HAP-1 (cell line): Measurements from ENCODE around the gene SLC18A2.
"Not testable (repeated sequence)": the region's sequence is repeated elsewhere in the genome, so short reads cannot be mapped to it uniquely, and the experiment has no call there.

Source experiments
- DNase-seq, 2 experiments: peaks; one replicate each; pipeline ENCODE4 v3.0.0-alpha.2; 2016 to 2020; ENCODE audit warnings: low spot score in 2 of 2
- H3K27me3 ChIP-seq: fragments of 250-450 bp; sonication (Bioruptor Pico); 2 replicates; pipeline ENCODE4 v1.5.1; 2020; ENCODE audit warnings: low read depth, mild to moderate bottlenecking, moderate library complexity
- H3K36me3 ChIP-seq: fragments of 250-450 bp; sonication (Bioruptor Pico); replicated peaks from 2 replicates; pipeline ENCODE4 v1.5.1; 2020; ENCODE audit warnings: mild to moderate bottlenecking
- H3K4me1 ChIP-seq: fragments of 250-450 bp; sonication (Bioruptor Pico); 2 replicates; pipeline ENCODE4 v1.5.1; 2020; ENCODE audit warnings: mild to moderate bottlenecking
- H3K4me3 ChIP-seq: fragments of 250-450 bp; sonication (Bioruptor Pico); 2 replicates; pipeline ENCODE4 v1.5.1; 2020; ENCODE audit warnings: mild to moderate bottlenecking, moderate library complexity
- H3K9me3 ChIP-seq: fragments of 250-450 bp; sonication (Bioruptor Pico); 2 replicates; pipeline ENCODE4 v1.5.1; 2020; ENCODE audit warnings: mild to moderate bottlenecking, moderate library complexity
- in situ Hi-C: fragments of 300-500 bp; cut with MboI; formaldehyde crosslinking; loops from 3 replicates; pipeline ENCODE4 v1.14.3; 2020; ENCODE audit warnings: low sequenced_read_pairs, inconsistent platforms, mixed read lengths

Gene SLC18A2

DNA sequence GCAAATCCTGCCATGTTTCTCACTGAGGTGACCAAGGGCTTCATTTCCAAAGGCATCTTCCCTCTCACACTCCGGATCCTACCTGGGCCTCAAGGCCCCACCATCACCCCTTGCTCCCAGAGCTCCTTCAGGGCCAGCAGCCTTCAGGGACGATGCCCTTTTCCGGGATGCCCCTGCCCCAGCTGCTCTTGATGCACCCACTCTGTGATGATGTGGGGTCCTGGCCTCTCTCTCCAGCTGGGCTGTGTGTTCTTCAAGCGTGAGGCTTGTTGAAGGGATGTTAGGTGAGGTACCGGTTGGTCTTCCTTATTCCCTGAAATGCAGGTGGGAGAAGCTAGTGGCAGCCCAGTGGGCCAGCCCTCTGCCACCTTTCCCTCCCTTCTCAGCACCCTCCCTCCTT lies 18.4 kb upstream of the SLC18A2 start:
- no peak for DNase-seq
- Histone ChIP-seq H3K4me3 (no peak overlapping the region), H3K9me3 (no peaks in the 10 kb centered on the region), H3K4me1 (no peaks in the 10 kb centered on the region), H3K27me3 (no peaks in the 10 kb centered on the region), H3K36me3 (no peaks in the 10 kb centered on the region)
- in situ Hi-C loops, result loop anchor here (10.0 to 25.0 kb wide), 2 partner anchors 212 to 1015 kb away; no protein-coding TSS in a partner anchor

DNA sequence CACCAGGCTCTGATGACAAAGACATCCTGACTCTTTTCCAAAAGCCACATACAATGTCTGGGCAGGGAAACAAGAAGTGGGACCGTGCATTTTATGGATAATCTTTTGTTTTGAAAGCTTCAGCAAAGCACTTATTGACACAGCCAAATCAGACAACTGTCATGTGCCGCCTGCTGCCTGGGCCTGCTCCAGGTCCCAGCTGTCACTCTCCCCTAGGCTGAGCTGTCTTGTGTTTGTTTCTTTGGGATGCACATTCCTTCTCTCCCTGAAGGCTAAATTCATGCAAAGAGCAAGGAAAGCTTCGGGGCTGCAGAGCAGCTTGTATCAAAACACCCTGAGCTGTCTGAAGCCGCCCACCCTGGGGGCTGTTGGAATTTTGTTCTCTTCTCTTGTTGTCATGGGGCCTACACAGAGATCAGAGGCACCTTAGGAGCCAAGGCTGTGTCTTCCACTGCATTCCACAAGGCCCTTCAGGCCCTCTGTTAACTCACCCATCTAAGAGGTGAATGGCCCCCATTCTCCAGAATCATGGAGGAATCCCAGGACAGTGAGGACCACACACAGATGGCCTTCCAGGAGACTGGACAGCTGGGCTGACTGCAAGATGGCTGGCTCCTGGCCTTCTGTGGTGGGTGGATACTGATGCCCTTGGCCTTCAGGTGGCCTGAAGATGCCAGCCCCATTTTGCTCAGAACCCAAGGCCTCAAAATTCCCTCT lies 17.8 kb upstream of the SLC18A2 start:
- Histone ChIP-seq H3K27me3 (no peaks in the 10 kb centered on the region), H3K4me3 (no peak overlapping the region), H3K36me3 (no peaks in the 10 kb centered on the region), H3K9me3 (no peaks in the 10 kb centered on the region), H3K4me1 (no peaks in the 10 kb centered on the region)
- in situ Hi-C loops, result loop anchor here (10.0 to 25.0 kb wide), 2 partner anchors 212 to 1014 kb away; no protein-coding TSS in a partner anchor
- no peak for DNase-seq

DNA sequence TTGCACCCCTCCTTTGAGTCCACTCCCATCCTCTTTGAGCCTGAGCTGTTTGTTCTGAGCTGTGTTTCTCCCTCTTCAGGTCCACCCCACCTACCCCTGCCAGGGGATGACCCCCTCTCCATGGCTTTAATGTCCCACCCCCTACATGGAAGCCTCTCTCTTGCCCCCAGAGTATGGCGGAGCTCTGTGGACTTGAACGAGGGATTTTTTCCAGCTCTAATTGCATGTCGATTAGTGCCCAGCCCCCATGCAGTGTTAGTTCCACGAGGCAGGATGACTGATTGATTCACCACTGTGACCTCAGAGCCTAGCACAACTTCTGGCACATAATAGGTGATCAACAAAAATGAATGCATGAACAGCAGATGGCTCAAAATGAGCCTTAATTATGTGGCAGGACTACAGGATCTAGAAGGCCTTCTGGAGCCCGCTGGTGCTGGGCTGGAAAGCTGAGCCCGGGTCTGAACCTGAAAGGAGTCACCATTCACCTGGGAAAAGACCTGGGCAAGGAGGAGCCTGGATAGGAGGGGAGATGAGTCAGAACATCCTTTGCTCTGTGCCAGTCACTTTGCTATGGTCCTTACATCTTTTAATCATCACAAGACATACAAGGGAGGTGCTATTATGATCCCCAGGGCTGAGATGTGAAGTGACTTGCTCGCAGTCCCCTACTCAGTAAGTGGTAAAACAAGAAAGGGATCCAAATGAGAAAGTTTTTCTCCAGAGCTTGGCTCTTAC lies 17.1 kb upstream of the SLC18A2 start:
- no peak overlapping the region for H3K4me3 ChIP-seq
- H3K27me3 ChIP-seq, result no peaks in the 10 kb centered on the region
- H3K9me3 ChIP-seq, result no peaks in the 10 kb centered on the region
- no peaks in the 10 kb centered on the region for H3K4me1 ChIP-seq
- DNase-seq, result no peak
- in situ Hi-C loops, result loop anchor here (10.0 to 25.0 kb wide), 2 partner anchors 211 to 1013 kb away; no protein-coding TSS in a partner anchor
- no peaks in the 10 kb centered on the region for H3K36me3 ChIP-seq

DNA sequence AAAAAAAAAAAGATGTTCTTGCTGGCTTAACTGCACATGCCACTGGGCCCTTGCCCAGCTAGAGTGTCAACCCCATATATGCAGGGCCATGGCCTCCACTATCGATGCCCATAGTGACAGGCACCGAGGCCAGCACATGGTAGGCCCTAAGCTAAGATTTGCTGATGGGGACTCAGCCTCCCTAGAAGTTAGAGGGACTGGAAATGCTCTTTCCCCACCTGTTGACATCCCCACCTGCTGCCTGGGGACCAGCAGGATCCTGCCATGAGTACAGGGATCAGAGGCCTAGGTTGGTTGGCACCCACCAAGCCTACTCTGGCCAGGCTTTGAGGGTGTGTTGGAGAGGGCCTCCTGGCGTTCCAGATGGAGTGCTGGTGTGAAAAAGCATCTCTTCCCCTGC lies 16.0 kb upstream of the SLC18A2 start:
- DNase-seq, result no peak
- H3K4me3 ChIP-seq, result no peak overlapping the region
- H3K4me1 ChIP-seq, result no peaks in the 10 kb centered on the region
- in situ Hi-C loops, result loop anchor here (5.0 to 25.0 kb wide), 3 partner anchors 92 to 1012 kb away; no protein-coding TSS in a partner anchor
- no peaks in the 10 kb centered on the region for H3K9me3 ChIP-seq
- no peaks in the 10 kb centered on the region for H3K36me3 ChIP-seq
- H3K27me3 ChIP-seq, result no peaks in the 10 kb centered on the region

DNA sequence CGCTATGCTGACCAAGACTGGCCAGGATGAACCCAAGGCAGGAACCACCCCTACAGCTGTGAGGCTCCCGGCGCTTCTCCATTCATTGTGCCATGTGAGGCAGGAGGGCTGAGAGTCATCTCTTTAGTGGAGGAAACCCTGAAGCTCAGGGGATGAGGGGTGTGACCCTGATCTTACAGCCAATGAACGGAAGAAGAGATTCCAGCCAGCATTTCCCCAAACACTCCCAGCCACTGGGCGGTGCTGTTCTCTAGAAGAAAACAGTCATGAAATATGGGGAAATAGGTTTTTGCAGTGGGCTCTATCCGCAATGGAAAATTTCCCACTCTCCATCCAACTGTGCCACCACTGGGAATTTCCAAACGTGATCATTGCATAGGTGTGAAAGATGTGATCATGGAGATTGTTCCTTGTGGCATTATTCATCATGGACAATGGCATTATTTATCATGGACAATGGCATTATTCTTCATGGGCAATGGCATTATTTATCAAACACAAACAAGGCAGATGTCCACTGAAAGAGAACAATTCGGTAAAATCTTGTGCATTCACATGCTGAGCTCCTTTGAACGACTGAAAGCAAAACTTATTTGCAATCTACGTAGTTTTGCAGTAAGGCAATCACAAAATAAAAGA lies 14.0 kb upstream of the SLC18A2 start:
- H3K4me1 ChIP-seq, result no peaks in the 10 kb centered on the region
- no peak overlapping the region for H3K4me3 ChIP-seq
- no peaks in the 10 kb centered on the region for H3K36me3 ChIP-seq
- no peaks in the 10 kb centered on the region for H3K9me3 ChIP-seq
- H3K27me3 ChIP-seq, result no peaks in the 10 kb centered on the region
- peak in 1 of 2 experiments; percentile 54 for DNase-seq
- in situ Hi-C loops, result loop anchor here (5.0 to 10.0 kb wide), 2 partner anchors 90 to 208 kb away; no protein-coding TSS in a partner anchor

DNA sequence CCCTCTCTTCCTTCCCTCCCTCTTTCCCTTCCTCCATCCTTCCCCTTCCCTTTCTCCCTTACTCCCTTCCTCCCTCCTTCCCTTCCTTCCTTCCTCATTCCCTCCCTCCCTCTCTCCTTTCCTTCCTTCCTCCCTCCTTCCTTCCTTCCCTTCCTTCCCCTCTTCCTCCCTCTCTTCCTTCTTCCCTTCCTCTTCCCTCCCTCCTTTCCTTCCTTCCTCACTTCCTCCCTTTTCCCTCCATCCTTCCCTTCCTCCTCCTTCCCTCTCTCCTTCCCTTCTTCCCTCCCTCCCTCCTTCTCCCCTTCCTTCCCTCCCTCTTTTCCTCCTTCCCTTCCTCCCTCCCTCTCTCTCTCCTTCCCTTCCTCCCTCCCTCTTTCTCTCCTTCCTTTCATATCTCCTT lies 12.7 kb upstream of the SLC18A2 start:
- no peaks in the 10 kb centered on the region for H3K36me3 ChIP-seq
- H3K4me3 ChIP-seq, result no peak overlapping the region
- in situ Hi-C loops, result loop anchor here (5.0 to 10.0 kb wide), 2 partner anchors 89 to 207 kb away; no protein-coding TSS in a partner anchor
- no peaks in the 10 kb centered on the region for H3K9me3 ChIP-seq
- H3K4me1 ChIP-seq, result no peaks in the 10 kb centered on the region
- no peak for DNase-seq
- no peaks in the 10 kb centered on the region for H3K27me3 ChIP-seq

DNA sequence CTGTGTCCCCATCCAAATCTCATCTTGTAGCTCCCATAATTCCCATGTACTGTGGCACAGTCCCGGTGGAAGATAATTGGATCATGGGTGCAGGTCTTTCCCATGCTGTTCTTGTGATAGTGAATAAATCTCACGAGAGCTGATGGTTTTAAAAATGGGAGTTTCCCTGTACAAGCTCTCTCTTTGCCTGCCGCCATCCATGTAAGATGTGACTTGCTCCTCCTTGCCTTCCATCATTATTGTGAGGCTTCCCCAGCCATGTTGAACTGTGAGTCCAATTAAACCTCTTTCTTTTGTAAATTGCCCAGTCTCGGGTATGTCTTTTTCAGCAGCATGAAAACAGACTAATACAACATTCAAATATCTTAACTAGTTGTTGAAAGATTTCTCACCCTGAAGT lies 10.8 kb upstream of the SLC18A2 start:
- in situ Hi-C loops, H3K27me3 ChIP-seq, H3K4me1 ChIP-seq, H3K4me3 ChIP-seq, H3K9me3 ChIP-seq, H3K36me3 ChIP-seq, DNase-seq: not testable (repeated sequence)

DNA sequence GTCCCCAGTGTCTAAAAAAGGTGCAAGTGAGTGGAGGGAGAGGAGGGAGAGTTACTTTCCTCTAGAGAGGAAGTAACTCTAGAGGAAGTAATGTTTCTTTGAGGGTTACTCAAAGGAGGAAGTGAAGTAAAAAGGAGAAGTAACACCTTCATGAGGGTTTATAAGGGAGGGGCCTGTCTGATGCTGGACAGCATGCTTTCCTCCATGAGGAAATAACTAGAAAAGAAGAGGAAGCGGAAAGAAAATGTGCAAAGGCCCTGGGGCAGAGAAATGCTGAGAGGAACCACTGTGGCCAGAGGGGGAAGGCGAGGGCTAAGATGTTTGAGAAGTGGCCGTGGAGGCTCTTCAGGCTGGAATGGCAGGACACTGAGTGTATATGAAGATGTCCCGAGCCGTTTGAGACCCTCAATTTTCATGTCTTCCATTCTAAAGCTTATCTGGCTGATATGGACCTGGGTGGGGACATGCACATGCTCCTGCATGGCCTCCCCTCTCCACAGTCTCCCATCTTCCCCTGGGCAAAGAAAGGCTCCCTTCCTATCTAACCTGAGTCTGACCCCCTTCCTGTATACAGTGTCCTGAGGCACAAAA lies 3.4 kb upstream of the SLC18A2 start:
- no peak overlapping the region for H3K4me3 ChIP-seq
- H3K4me1 ChIP-seq, result no peaks in the 10 kb centered on the region; the same call in 1 of the 2 replicates
- no peak for DNase-seq
- in situ Hi-C loops, result no loop called here
- peaks cover 4% of the 10 kb centered on the region; the same call in 1 of the 2 replicates for H3K27me3 ChIP-seq
- H3K9me3 ChIP-seq, result no peaks in the 10 kb centered on the region
- no peaks in the 10 kb centered on the region for H3K36me3 ChIP-seq

DNA sequence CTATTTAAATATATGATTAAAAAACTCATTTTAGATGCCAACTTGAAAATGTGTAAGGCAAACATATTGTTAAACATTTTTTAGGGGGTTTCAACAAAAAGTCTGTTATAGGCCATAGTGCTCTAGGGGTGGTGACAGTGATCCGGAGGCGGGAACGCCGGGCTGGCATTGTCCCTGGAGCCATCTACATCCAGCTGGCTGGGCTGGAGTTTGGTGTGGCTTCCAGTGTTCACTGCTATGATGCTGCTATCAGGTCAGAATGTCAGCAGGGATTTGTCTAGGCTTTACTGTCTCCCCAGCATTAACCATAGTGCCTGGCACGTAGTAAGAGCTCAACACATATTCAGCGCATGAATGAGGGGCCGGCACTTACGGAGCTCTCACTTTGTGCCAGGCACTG lies 1.9 kb upstream of the SLC18A2 start:
- no peaks in the 10 kb centered on the region for H3K27me3 ChIP-seq
- no peak overlapping the region for H3K4me3 ChIP-seq
- DNase-seq, result no peak
- in situ Hi-C loops, result no loop called here
- H3K9me3 ChIP-seq, result no peaks in the 10 kb centered on the region
- no peaks in the 10 kb centered on the region for H3K4me1 ChIP-seq
- H3K36me3 ChIP-seq, result no peaks in the 10 kb centered on the region

DNA sequence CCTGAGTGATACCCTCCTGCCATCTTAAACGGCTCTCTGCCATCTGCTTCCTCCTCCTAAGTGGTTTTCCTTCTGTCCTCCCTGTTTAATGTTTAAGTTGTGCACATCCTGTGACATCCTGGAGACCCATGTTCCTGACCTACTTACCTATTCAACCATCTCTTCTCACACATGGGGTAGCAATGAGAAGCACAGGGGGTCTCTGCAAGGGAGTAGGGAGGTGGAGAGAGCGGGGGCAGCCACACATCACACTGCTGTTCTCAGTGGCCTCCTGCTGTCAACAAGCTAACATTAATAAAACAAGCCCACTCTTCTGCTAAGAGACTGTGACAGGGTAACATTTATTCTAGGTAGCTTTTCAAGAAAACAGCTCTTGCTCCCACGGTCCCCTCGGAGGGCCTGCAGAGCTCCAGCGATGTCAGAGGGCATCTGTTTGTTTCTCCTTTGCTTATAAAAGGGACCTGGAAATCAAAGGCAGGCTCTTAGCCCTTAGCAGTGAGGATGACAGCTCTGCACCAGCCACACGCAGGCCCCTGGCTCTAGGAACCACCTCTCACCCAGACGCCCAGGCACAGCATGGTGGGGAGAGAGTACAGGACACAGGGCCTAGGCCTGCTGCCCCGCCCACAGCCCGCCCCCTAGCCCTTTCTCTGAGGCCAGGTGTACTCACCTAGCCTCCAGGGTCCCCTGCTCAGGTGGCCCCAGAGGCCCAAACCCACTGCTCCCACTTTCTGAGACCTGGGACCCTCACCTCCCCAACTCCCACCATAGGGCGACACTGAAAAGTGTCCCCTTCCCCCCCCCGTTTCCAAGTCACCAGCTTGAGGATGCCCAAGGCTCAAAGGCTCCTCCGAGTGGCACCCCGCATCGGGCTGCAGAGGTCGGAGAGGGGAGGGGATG lies 943 bp upstream of the SLC18A2 start:
- no peak overlapping the region for H3K4me3 ChIP-seq
- no peaks in the 10 kb centered on the region for H3K9me3 ChIP-seq
- no peaks in the 10 kb centered on the region for H3K4me1 ChIP-seq
- DNase-seq, result no peak
- no peaks in the 10 kb centered on the region for H3K36me3 ChIP-seq
- H3K27me3 ChIP-seq, result no peaks in the 10 kb centered on the region
- in situ Hi-C loops, result no loop called here

DNA sequence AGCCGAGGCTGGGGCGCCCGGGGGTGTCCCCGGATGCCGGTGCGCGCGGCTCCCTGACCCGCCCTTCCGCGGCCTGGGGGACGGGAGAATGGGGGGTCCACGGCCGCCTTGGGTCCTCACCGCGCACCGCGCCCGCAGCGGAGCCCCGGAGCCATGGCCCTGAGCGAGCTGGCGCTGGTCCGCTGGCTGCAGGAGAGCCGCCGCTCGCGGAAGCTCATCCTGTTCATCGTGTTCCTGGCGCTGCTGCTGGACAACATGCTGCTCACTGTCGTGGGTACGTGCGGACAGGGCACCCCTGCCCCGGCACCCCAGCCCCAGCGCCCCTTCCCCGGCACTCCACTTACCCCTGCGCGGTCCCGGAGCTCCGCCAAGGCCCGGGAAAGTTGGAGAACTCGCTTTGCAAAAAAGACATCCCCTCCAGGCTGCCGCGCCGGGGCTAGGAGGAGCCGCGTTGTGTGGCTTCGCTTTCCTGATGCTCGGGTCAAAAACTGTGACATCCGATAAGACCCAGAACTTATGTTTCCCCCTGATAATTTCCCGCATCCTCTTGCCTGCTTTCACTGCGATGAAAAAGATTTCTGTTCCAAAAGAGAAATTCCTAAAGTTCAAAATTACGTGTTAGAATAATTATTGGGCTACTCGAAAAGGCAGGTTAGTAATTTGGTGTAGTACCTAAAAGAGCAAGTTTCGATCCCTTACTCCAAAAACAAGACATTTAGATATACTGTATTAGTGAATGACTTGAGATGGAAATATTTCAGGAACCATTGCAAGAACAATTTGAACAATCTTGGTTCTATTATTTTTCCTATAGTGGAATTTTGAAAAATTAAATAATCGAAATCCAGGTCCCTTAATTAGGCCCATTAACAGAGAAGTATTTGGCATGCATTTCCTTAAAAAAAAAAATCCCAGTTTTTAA lies 888 bp downstream of the SLC18A2 start:
- Histone ChIP-seq H3K4me1 (no peaks in the 10 kb centered on the region), H3K27me3 (no peaks in the 10 kb centered on the region), H3K4me3 (no peak overlapping the region; the same call in 1 of the 2 replicates), H3K36me3 (no peaks in the 10 kb centered on the region), H3K9me3 (no peaks in the 10 kb centered on the region)
- in situ Hi-C loops, result no loop called here
- DNase-seq, result peak in 1 of 2 experiments; percentile 14

DNA sequence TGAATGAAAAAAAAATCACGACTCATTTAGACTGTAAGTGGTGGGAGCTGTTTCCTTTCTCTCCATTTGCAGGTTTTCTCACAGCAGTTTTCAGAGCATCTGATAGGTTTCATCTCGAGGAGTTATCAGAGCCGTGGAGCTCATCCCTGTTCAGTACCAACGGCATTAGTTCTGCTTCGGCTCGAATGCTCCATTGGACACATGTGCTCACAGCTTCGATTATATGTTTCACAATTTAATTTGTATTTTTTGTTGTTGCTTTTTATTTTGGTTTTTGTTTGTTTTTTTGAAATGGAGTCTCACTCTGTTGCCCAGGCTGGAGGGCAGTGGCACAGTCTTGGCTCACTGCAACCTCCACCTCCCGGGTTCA lies 1.5 kb downstream of the SLC18A2 start:
- in situ Hi-C loops, result no loop called here
- Histone ChIP-seq H3K27me3 (no peaks in the 10 kb centered on the region), H3K4me1 (no peaks in the 10 kb centered on the region), H3K4me3 (no peak overlapping the region), H3K36me3 (no peaks in the 10 kb centered on the region), H3K9me3 (no peaks in the 10 kb centered on the region)
- no peak for DNase-seq
